HG02610 (cell line): Measurements from ENCODE around the gene COLEC11.
A peak's percentile ranks its signal among the peaks of the same experiment; 100 is the strongest.
"Not testable (repeated sequence)": the region's sequence is repeated elsewhere in the genome, so short reads cannot be mapped to it uniquely, and the experiment has no call there.

Experiments used
- ATAC-seq: cut with Tn5 transposase; IDR thresholded peaks from one replicate; pipeline ENCODE4 v1.9.1; 2021; ENCODE audit warnings: mild to moderate bottlenecking, moderate library complexity; ENCODE audit not compliant: unreplicated experiment

Gene COLEC11

DNA sequence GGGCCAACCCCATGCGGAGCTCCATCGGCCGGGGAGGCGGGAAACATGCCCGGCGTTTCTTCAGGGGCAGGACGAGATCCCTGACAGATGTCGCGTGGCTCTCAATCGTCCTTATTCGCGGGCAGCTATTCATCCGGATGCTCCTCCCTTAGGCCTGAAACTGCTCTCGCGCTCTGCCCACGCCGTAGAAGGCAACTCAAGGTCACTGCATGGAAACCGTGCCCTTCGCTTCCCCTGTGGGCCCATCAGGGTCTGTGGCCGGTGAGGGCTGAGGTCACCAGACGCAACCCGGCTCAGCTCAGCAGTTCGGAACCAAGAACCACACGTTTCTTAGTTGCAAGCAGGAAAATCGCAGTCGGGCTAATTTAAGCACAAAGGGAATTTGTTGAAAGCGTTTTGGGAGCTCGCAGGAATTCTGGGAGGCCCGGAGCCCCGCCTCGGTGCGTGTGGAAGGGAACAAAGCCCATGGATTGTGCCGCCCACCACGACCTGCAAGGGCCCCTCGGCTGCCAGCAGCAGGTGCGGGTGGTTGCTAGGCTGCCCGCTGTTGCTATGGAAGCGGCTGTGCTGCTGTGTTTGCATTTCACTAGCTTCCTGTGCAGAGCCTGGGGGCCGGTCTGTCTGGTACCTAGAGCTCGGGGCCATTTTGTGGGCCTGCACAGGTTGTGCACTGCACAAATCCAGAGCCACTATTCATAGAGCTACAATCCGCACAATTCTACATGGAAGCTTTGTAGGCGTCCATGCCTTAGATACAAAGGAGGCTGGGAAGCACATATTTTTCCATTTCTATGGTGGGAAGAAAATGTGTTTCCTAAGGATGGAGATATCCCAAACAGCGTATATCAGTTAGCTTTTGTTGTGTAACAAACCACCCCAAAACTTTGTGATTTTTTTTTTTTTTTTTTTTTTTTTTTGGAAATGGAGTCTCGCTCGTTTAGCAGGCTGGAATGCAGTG lies 57.1 kb downstream of the COLEC11 start:
- peak; percentile 88 for ATAC-seq

GRCh38 chr2:3652896-3653625 lies 58.1 kb downstream of the COLEC11 start:
- ATAC-seq: no peak

GRCh38 chr2:3654011-3654410 lies 59.1 kb downstream of the COLEC11 start:
- no peak for ATAC-seq

- no peak for ATAC-seq
Observed at GRCh38 chr2:3654531-3655225, 59.8 kb downstream of the COLEC11 start.

GRCh38 chr2:3655871-3656761 lies 61.2 kb downstream of the COLEC11 start:
- no peak for ATAC-seq

GRCh38 chr2:3656762-3657721 lies 62.1 kb downstream of the COLEC11 start:
- no peak for ATAC-seq

- no peak for ATAC-seq
Observed at GRCh38 chr2:3657881-3658280, 63.0 kb downstream of the COLEC11 start, which contains the start of gene ALLC. Gene ALLC (plus strand): TSS chr2:3658200. CDS start chr2:3671158, 12,958 bp downstream.

DNA sequence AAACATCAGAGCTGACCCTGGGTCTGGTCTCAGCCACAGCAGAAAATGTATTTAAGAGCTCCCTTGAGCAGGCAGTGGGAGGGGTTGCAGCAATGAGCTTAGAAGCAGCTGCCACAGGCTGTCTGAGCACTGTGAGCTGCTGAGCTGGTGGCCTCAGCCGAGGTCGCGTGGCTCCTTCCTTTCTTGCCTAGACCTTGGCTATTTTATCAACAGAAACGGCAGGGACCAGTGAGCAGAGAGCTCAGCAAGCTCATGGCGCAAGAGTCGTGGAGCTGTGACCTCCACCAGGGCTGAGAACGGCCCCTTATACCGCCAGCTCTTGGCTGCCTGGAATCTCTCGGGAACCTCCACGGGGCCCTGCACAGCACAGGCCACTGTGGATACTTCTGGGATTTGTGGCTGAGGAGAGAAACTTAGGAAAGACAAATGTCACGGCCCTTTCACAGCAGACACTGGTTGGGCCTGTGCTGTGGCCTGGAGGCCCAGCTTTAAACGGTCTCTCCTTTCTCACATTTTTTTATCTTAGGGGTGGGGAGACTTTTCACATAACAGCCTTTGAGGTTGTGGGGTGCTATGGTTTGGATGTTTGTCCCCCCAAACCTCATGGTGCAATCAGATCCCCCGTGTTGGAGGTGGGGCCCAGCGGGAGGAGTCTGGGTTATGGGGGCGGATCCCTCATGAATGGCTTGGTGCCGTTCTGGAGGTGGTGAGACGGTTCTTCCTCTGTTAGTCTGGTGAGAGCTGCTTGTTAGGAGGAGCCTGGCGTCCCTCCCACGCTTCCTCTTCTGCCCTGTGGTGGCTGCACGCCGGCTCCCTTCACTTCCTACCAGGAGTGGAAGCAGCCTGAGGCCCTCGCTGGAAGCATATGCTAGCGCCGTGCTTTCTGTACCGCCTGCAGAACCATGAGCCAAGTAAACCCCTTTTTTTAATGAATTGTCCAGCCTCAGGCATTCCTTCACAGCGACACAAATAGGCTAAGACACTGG lies 64.8 kb downstream of the COLEC11 start:
- no peak for ATAC-seq

GRCh38 chr2:3660640-3661039 lies 65.7 kb downstream of the COLEC11 start:
- ATAC-seq: not testable (repeated sequence)

GRCh38 chr2:3661149-3661660 lies 66.3 kb downstream of the COLEC11 start:
- no peak for ATAC-seq

DNA sequence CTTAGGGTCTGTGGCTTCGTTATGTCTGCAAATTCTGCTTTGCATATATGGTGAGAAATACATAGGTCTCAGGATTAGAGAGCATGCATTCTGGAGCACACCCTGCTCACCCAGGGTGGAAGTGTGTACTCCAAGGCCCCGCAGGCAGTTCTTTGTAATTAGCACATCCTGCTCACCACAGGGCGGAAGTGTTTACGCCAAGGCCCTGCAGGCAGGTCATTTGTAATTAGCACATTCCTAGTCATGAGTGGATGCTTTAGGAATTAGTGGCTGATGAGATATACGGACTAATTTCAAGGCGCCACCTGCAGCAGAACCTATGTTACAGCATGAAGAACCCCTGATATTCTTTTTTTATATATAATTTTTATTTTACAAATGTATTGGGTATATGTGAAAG lies 67.3 kb downstream of the COLEC11 start:
- no peak for ATAC-seq

GRCh38 chr2:3664118-3664517 lies 69.2 kb downstream of the COLEC11 start:
- no peak for ATAC-seq

- no peak for ATAC-seq
Observed at GRCh38 chr2:3664925-3665324, 70.0 kb downstream of the COLEC11 start.

DNA sequence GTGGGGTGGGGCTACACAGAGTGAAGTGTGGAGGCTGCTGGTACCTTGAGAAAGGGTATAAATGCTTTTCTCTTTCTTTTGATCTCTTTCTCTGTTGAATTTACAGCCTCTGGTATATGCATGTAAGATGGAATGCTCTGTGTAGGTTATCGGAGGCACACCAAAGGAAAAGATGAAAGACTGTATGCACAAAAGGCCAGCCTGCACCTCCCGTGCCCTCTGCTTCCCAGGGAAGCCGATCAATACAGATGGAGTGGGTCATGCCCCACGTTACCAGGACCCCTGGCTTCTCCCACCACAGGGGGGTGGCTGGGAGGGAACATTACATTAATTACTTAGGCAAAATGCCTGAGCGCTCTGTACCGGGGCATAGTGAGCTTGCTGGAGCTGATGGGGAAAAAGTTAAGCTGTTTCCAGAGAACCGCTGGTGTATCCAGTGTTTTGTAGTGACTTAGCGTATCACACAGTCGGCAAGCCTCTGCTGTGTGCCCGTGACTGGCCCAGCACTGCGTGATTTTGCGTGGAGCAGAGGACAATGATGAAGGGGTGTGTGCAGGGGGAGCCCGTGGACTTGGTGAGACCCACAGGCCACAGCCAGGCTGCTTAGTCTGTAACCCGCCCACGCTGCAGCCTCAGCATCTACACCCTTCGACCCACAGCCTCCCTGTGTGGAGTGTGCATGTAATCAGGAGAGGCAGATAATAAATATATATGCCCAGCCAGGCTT lies 71.1 kb downstream of the COLEC11 start:
- no peak for ATAC-seq

- no peak for ATAC-seq
Observed at GRCh38 chr2:3666613-3666975, 71.7 kb downstream of the COLEC11 start.

- no peak for ATAC-seq
Observed at GRCh38 chr2:3667151-3667631, 72.3 kb downstream of the COLEC11 start.

DNA sequence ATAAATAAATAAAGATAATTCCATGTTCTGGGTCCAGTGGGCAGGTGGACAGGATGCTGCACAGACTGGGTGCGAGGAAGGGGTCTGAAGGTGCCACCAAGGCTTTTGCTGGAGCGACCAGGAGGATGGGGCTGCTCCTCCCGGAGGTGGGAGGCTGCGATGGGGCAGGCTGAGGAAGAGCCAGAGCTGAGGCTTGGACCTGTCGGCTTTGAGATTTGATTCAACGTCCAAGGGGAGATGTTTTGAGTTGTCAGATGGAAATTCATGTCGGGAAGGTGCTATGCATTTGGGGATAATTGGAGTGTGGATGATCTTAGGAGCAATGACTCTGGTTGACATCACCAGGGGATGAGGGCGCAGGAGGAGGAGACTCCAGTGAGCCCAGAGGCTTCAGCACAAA lies 74.7 kb downstream of the COLEC11 start:
- ATAC-seq: no peak
